ENCODE results near the gene TAS2R43.
"Not testable (repeated sequence)": the region's sequence is repeated elsewhere in the genome, so short reads cannot be mapped to it uniquely, and the experiment has no call there.

The TAS2R43 gene

GRCh38 chr12:11085419-11085818, 6.7 kb downstream of the TAS2R43 start:
- H3K36me3 Mint-ChIP-seq (ENCODE audit: low read depth): peaks cover 17% of the 10 kb centered on the region
- H3K4me1 Mint-ChIP-seq (ENCODE audit: low read depth): no peaks in the 10 kb centered on the region
- peaks cover 18% of the 10 kb centered on the region for H3K9me3 Mint-ChIP-seq
- no peak overlapping the region for H3K27ac Mint-ChIP-seq
- H3K27me3 Mint-ChIP-seq (ENCODE audit: low read depth): no peaks in the 10 kb centered on the region
- DNase-seq (ENCODE audit: low spot score): peak; percentile 8
- no peak overlapping the region for H3K4me3 Mint-ChIP-seq

DNA sequence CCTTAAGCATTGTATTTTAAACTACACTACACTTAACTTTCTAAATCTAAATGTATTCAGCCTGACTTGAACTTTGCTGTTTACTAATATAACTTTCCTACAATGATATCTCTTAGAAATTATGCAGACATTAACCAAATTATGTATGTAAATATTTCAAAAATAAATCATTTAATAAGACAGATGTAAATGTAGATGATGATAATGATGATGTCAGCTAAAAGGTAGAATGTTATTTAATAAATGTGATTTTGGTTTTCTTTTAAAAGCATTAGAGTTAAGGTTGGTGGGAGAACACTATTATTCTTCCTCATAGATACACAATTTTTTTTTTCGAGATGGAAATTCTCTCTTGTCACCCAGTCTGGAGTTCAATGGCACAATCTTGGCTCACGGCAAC, 10.1 kb downstream of the TAS2R43 start:
- H3K4me1 Mint-ChIP-seq (ENCODE audit: low read depth): no peaks in the 10 kb centered on the region
- H3K27me3 Mint-ChIP-seq (ENCODE audit: low read depth): no peaks in the 10 kb centered on the region
- H3K27ac Mint-ChIP-seq: no peak overlapping the region
- peaks cover 20% of the 10 kb centered on the region for H3K36me3 Mint-ChIP-seq (ENCODE audit: low read depth)
- no peak overlapping the region for H3K4me3 Mint-ChIP-seq
- DNase-seq (ENCODE audit: low spot score): no peak
- H3K9me3 Mint-ChIP-seq: peaks cover 20% of the 10 kb centered on the region

- no peak overlapping the region for H3K4me3 Mint-ChIP-seq
- H3K27ac Mint-ChIP-seq: no peak overlapping the region
- H3K36me3 Mint-ChIP-seq (ENCODE audit: low read depth): peaks cover 15% of the 10 kb centered on the region
Observed at GRCh38 chr12:11078246-11078645, 13.9 kb downstream of the TAS2R43 start.

DNA sequence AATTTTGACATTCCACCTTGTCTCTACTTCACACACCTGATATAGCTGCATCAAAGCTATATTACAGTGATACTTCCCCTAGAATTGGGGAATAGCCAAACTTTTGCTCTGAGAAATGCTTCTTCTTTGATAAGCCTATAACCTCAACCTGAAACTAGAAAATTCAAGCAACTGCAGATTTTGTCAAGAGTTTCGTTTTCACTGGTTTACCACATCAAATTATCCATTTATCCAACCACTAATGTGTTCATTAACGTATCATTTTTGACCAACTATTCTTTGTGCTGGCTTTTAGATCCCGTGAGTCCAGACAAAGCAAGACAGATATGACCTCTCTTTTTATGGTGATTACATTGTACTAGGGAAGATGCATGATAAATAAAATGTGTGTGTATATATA, 16.5 kb downstream of the TAS2R43 start:
- Mint-ChIP-seq H3K36me3 (ENCODE audit: low read depth) (peaks cover 10% of the 10 kb centered on the region), H3K27ac (no peak overlapping the region), H3K4me3 (no peak overlapping the region), H3K4me1 (ENCODE audit: low read depth) (peaks cover 6% of the 10 kb centered on the region), H3K9me3 (peaks cover 4% of the 10 kb centered on the region), H3K27me3 (ENCODE audit: low read depth) (no peaks in the 10 kb centered on the region)
- no peak for DNase-seq (ENCODE audit: low spot score)

More at GRCh38 chr12:11078246-11078645, 13.9 kb downstream of the TAS2R43 start:
- H3K27me3 Mint-ChIP-seq (ENCODE audit: low read depth): no peaks in the 10 kb centered on the region
- peaks cover 10% of the 10 kb centered on the region for H3K9me3 Mint-ChIP-seq
- peaks cover 6% of the 10 kb centered on the region for H3K4me1 Mint-ChIP-seq (ENCODE audit: low read depth)
- no peak for DNase-seq (ENCODE audit: low spot score)

GRCh38 chr12:11071414-11071813, 20.7 kb downstream of the TAS2R43 start:
- no peak overlapping the region for H3K4me3 Mint-ChIP-seq
- peaks cover 10% of the 10 kb centered on the region for H3K36me3 Mint-ChIP-seq (ENCODE audit: low read depth)
- H3K27me3 Mint-ChIP-seq (ENCODE audit: low read depth): no peaks in the 10 kb centered on the region
- H3K4me1 Mint-ChIP-seq (ENCODE audit: low read depth): peaks cover 6% of the 10 kb centered on the region
- H3K9me3 Mint-ChIP-seq: no peaks in the 10 kb centered on the region
- no peak for DNase-seq (ENCODE audit: low spot score)
- no peak overlapping the region for H3K27ac Mint-ChIP-seq

DNA sequence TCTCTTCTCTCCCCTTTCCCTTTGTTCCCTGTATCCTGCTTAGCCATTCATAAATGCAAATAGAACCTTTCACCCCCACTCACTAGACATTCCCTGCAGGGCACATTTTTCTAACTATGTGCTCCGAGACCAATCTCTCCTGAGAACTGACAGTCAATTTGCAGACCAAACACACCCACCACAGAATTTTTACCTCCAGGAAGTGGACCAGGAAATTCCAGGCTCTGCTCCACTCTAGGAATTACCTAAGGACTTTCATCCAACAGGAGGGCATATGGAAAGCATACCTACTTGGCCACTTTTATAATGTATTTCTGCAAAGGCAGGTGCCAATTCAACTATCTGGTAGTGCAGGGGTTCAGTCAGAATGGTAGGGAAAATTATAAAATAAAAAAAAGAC, 21.1 kb downstream of the TAS2R43 start:
- Mint-ChIP-seq H3K27me3 (ENCODE audit: low read depth) (no peaks in the 10 kb centered on the region), H3K4me3 (no peak overlapping the region), H3K27ac (no peak overlapping the region), H3K4me1 (ENCODE audit: low read depth) (peaks cover 6% of the 10 kb centered on the region), H3K36me3 (ENCODE audit: low read depth) (peaks cover 10% of the 10 kb centered on the region), H3K9me3 (no peaks in the 10 kb centered on the region)
- DNase-seq (ENCODE audit: low spot score): no peak

DNA sequence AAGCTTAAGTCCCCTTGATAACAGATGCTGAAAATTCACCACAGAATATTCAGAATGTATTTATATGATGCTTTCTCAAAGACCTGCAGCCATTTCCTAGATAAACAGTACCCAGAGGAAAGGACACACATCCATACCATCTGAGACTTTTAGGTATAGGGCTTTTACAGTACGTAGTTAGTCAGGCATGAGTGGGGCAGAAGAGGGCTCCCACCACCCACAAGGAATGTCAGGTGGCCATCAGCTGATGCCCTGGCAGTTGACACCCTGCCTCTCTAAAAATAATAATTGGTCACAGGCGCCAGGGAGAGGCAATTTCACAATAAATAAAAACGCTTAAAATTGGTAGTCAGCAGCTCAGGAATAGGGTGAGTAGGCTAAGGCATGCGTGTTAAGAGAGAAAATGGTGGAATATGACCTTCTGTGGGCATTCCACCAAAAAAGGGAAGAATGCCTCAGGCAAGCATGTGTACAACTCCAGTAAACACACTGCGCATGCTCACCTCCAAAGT, 22.2 kb downstream of the TAS2R43 start:
- no peak overlapping the region for H3K27ac Mint-ChIP-seq
- no peaks in the 10 kb centered on the region for H3K9me3 Mint-ChIP-seq
- H3K36me3 Mint-ChIP-seq (ENCODE audit: low read depth): peaks cover 10% of the 10 kb centered on the region

GRCh38 chr12:11067514-11067913, 24.6 kb downstream of the TAS2R43 start:
- no peaks in the 10 kb centered on the region for H3K4me1 Mint-ChIP-seq (ENCODE audit: low read depth)
- no peak overlapping the region for H3K4me3 Mint-ChIP-seq
- no peaks in the 10 kb centered on the region for H3K9me3 Mint-ChIP-seq
- peaks cover 8% of the 10 kb centered on the region for H3K36me3 Mint-ChIP-seq (ENCODE audit: low read depth)
- no peak overlapping the region for H3K27ac Mint-ChIP-seq
- DNase-seq (ENCODE audit: low spot score): no peak
- H3K27me3 Mint-ChIP-seq (ENCODE audit: low read depth): no peaks in the 10 kb centered on the region

More for the DNA sequence above, 22.2 kb downstream of the TAS2R43 start:
- Mint-ChIP-seq H3K4me3 (no peak overlapping the region), H3K27me3 (ENCODE audit: low read depth) (no peaks in the 10 kb centered on the region), H3K4me1 (ENCODE audit: low read depth) (peaks cover 3% of the 10 kb centered on the region)
- no peak for DNase-seq (ENCODE audit: low spot score)

DNA sequence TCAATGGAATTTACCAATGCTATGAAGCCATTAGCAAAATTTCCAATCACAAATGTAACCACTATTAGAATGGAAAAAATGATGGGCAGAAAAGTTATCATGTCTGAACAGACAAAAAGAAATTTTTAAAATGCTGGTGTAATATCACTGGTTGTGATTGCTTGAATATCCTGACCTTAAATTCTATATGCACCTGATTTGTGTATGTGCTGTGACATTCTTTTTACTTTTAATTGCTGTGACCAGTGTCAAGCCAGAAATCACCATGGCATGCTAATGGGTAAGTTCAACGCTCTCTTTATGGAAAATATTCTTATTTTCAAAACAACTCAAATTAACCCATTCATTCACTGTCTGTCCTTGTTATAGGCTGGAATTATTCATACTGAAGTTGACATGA, 29.9 kb downstream of the TAS2R43 start, which contains the start of gene TAS2R46:
Gene TAS2R46 (minus strand): TSS at position 101 of the 400 bp plus-strand sequence. CDS start 0 bp downstream, at position 101.
- not testable (repeated sequence) for H3K27me3 Mint-ChIP-seq (ENCODE audit: low read depth); H3K27ac Mint-ChIP-seq; DNase-seq (ENCODE audit: low spot score); H3K4me3 Mint-ChIP-seq; H3K9me3 Mint-ChIP-seq; H3K4me1 Mint-ChIP-seq (ENCODE audit: low read depth); H3K36me3 Mint-ChIP-seq (ENCODE audit: low read depth)

GRCh38 chr12:11059784-11060183, 32.3 kb downstream of the TAS2R43 start:
- Mint-ChIP-seq H3K27me3 (ENCODE audit: low read depth) (no peaks in the 10 kb centered on the region), H3K4me1 (ENCODE audit: low read depth) (no peaks in the 10 kb centered on the region), H3K4me3 (no peak overlapping the region), H3K36me3 (ENCODE audit: low read depth) (peaks cover 14% of the 10 kb centered on the region), H3K9me3 (no peaks in the 10 kb centered on the region), H3K27ac (no peak overlapping the region)
- no peak for DNase-seq (ENCODE audit: low spot score)

DNA sequence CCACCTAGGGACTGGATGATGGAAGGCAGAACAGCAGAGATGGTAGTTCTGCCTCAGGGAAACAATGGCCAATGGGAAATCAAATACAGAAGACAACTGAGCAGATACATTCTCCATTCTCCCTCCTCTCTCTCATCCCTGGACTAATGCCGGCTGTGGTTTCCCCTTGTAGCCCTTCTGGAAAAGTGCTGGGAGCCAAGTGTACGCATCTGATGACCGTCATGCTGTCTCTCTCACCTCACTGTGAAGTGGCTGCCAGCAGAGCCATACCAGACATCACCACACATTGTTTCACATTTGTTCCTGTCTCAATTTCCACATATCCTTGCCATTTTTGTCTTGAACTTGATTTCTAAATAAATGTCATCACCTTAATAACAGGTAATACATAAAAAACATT, 33.1 kb downstream of the TAS2R43 start:
- no peak for DNase-seq (ENCODE audit: low spot score)
- Mint-ChIP-seq H3K9me3 (no peaks in the 10 kb centered on the region), H3K4me3 (no peak overlapping the region), H3K4me1 (ENCODE audit: low read depth) (no peaks in the 10 kb centered on the region), H3K27me3 (ENCODE audit: low read depth) (no peaks in the 10 kb centered on the region), H3K27ac (no peak overlapping the region), H3K36me3 (ENCODE audit: low read depth) (peaks cover 14% of the 10 kb centered on the region)

DNA sequence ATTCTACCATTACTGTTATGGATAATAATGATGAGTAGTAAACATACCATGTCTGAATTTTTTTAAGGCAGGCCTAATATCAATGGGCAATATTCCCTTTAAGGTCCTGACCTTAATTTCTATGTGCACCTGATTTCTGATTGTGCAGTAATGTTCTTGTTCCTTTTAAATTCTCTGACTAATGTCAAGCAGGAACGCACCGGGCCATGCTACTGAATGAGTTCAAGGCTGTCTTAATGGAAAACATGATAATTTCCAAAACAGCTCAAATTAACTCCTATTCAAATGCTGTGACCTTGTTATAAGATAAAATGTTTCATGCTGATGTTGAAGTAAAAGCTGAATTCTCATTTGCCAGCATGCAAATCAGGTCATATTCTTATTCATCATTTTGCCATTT, 36.8 kb downstream of the TAS2R43 start:
- H3K4me3 Mint-ChIP-seq: no peak overlapping the region
- no peak overlapping the region for H3K27ac Mint-ChIP-seq
- H3K4me1 Mint-ChIP-seq (ENCODE audit: low read depth): no peaks in the 10 kb centered on the region
- no peaks in the 10 kb centered on the region for H3K27me3 Mint-ChIP-seq (ENCODE audit: low read depth)
- H3K36me3 Mint-ChIP-seq (ENCODE audit: low read depth): peaks cover 25% of the 10 kb centered on the region
- peaks cover 24% of the 10 kb centered on the region for H3K9me3 Mint-ChIP-seq
- DNase-seq (ENCODE audit: low spot score): no peak

DNA sequence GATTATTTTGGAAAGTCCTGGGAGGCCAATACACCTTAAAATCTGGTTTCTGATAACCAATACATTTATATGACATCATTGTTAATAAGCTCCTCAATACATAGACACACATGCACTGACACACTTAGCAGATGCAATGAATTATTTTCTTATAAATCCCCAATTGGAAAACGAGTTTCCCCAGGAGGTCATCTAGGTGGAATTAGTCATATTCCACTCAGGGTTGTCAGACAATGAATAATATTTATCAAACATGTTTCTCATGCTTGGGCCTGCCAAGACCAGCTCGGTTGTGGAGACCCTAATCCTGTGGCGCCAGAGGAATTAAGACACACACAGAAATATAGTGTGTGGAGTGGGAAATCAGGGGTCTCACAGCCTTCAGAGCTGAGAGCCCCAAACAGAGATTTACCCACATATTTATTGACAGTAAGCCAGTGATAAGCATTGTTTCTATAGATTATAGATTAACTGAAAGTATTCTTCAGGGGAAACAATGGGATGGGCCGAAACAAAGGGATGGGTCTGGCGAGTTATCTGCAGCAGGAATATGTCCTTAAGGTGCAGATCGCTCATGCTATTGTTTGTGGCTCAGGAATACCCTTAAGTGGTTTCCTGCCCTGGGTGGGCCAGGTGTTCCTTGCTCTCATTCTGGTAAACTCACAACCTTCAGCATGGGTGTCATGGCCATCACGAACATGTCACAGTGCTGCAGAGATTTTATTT, 42.1 kb downstream of the TAS2R43 start:
- DNase-seq (ENCODE audit: low spot score); H3K4me1 Mint-ChIP-seq (ENCODE audit: low read depth); H3K4me3 Mint-ChIP-seq; H3K27me3 Mint-ChIP-seq (ENCODE audit: low read depth); H3K27ac Mint-ChIP-seq: not testable (repeated sequence)
- peaks cover 32% of the 10 kb centered on the region for H3K9me3 Mint-ChIP-seq
- H3K36me3 Mint-ChIP-seq (ENCODE audit: low read depth): peaks cover 40% of the 10 kb centered on the region

- not testable (repeated sequence) for H3K4me3 Mint-ChIP-seq; H3K27me3 Mint-ChIP-seq (ENCODE audit: low read depth); H3K27ac Mint-ChIP-seq; DNase-seq (ENCODE audit: low spot score); H3K4me1 Mint-ChIP-seq (ENCODE audit: low read depth)
- Mint-ChIP-seq H3K9me3 (peaks cover 10% of the 10 kb centered on the region), H3K36me3 (ENCODE audit: low read depth) (peaks cover 50% of the 10 kb centered on the region)
Observed at GRCh38 chr12:11041366-11041765, 50.7 kb downstream of the TAS2R43 start.

All from T-helper 2 cell treated with Interferon-gamma antibody and Interleukin-4, amounts not matched to agents 5 μg/mL and 100 μg/mL, for 36 hours (primary cell).